ENCODE data around the gene MLEC. TPM values are rescaled to one million over a fixed set of nuclear protein-coding genes. Genes with fewer than 3 reads are reported as not detected.

The MLEC gene
- total and polyA plus RNA-seq, 2 of the 13 experiments (the other 11 are each of a cell fraction or from before 2014, with no cell fraction given), result 49.8 to 156 TPM

DNA sequence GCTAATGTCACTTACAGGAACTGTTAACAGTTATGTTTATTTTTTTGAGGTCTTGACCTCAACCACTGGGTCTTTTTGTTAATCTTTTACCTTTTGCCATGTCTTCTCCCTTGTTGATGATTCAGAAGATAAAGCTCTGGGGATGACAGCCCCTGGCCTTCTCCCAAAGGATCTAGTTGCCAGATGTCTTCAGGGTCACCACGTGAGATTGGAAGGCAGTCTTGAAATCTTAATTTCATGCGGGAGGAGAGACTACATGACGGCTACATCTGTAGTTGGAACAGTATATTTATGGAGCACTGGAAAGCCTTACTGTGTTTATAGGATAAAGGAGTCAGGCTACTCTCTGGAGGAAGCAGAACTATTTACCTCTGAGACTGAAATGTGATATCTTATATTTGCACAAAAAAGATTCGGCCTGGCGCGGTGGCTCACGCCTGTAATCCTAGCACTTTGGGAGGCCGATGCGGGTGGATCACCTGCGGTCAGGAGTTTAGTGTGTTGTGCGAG, 5.6 kb downstream of the MLEC start (continued):
- TF ChIP-seq NR2F2 (IDR thresholded peaks at IDR 0.05; ENCODE audit: borderline replicate concordance, low read depth) (peak; percentile 66), FOXJ3 (CRISPR knock-in tag; IDR thresholded peaks at IDR 0.05; ENCODE audit: borderline replicate concordance) (no peak), XRCC5 (optimal IDR thresholded peaks at IDR 0.05; ENCODE audit: low read length) (no peak), FOXP1 (IDR thresholded peaks at IDR 0.05) (no peak), FOXP1 (CRISPR knock-in tag; IDR thresholded peaks at IDR 0.05) (peak; percentile 59; the same call in 1 of the 2 replicates), HNF1A (IDR thresholded peaks at IDR 0.05; ENCODE audit: low read depth) (peak; percentile 78), HNF1A (CRISPR knock-in tag; IDR thresholded peaks at IDR 0.05; ENCODE audit: borderline replicate concordance) (peak; percentile 88; the same call in 1 of the 2 replicates), AHR (CRISPR knock-in tag; IDR thresholded peaks at IDR 0.05) (no peak), SOX13 (IDR thresholded peaks at IDR 0.05) (no peak), SOX13 (CRISPR knock-in tag; conservative IDR thresholded peaks at IDR 0.05 in 1 of 2, IDR thresholded peaks at IDR 0.05 in 1 of 2) (peak in 1 of 2 experiments; percentile 95; a peak in 2 of 4 replicates), ZNF652 (CRISPR knock-in tag; IDR thresholded peaks at IDR 0.05; ENCODE audit: borderline replicate concordance, low read depth) (no peak), HMG20A (CRISPR knock-in tag; IDR thresholded peaks at IDR 0.05; ENCODE audit: borderline replicate concordance) (peak; percentile 69; the same call in 1 of the 2 replicates), ZFP41 (CRISPR knock-in tag; IDR thresholded peaks at IDR 0.05; ENCODE audit: borderline replicate concordance) (no peak), LRRFIP1 (CRISPR knock-in tag; conservative IDR thresholded peaks at IDR 0.05) (no peak), TIGD3 (CRISPR knock-in tag; IDR thresholded peaks at IDR 0.05; ENCODE audit: borderline replicate concordance) (no peak), HHEX (CRISPR knock-in tag; IDR thresholded peaks at IDR 0.05) (no peak), ZNF724P (CRISPR knock-in tag; IDR thresholded peaks at IDR 0.05; ENCODE audit: borderline replicate concordance) (no peak), XBP1 (CRISPR knock-in tag; IDR thresholded peaks at IDR 0.05) (no peak)
- TF ChIP-seq, protein P1, sequence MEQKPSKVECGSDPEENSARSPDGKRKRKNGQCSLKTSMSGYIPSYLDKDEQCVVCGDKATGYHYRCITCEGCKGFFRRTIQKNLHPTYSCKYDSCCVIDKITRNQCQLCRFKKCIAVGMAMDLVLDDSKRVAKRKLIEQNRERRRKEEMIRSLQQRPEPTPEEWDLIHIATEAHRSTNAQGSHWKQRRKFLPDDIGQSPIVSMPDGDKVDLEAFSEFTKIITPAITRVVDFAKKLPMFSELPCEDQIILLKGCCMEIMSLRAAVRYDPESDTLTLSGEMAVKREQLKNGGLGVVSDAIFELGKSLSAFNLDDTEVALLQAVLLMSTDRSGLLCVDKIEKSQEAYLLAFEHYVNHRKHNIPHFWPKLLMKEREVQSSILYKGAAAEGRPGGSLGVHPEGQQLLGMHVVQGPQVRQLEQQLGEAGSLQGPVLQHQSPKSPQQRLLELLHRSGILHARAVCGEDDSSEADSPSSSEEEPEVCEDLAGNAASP (CRISPR knock-in tag; IDR thresholded peaks at IDR 0.05; ENCODE audit: borderline replicate concordance), result peak; percentile 82; the same call in 1 of the 2 replicates
- TF ChIP-seq, protein P2, sequence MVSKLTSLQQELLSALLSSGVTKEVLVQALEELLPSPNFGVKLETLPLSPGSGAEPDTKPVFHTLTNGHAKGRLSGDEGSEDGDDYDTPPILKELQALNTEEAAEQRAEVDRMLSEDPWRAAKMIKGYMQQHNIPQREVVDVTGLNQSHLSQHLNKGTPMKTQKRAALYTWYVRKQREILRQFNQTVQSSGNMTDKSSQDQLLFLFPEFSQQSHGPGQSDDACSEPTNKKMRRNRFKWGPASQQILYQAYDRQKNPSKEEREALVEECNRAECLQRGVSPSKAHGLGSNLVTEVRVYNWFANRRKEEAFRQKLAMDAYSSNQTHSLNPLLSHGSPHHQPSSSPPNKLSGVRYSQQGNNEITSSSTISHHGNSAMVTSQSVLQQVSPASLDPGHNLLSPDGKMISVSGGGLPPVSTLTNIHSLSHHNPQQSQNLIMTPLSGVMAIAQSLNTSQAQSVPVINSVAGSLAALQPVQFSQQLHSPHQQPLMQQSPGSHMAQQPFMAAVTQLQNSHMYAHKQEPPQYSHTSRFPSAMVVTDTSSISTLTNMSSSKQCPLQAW (CRISPR knock-in tag; IDR thresholded peaks at IDR 0.05), result 0 out of 2 replicates have a peak, but pooled peaks have one; percentile 46
